A673 (cell line): ENCODE measurements around the gene ZFYVE1.

Experiments used
- CTCF ChIP-seq: fragments of 300-800, 200-600 bp; sonication (generic); conservative IDR thresholded peaks from 2 replicates; pipeline ENCODE4 v1.5.1; 2017; ENCODE audit warnings: low read depth, mild to moderate bottlenecking, antibody characterized with exemption, low read length, moderate library complexity, mixed read lengths
- EZH2 ChIP-seq: fragments of 200-600 bp; sonication (generic); IDR thresholded peaks from 2 replicates; pipeline ENCODE4 v1.6.1; 2017; ENCODE audit warnings: borderline replicate concordance, low read depth, mild to moderate bottlenecking, mixed read lengths, antibody characterized with exemption, low read length; ENCODE audit not compliant: poor library complexity, severe bottlenecking

GRCh38 chr14:72961579-72962335 is 65.1 kb downstream of the ZFYVE1 start:
- TF ChIP-seq EZH2 = no peak
- TF ChIP-seq CTCF = no peak
